ENCODE data around the gene GPC1.

DNA sequence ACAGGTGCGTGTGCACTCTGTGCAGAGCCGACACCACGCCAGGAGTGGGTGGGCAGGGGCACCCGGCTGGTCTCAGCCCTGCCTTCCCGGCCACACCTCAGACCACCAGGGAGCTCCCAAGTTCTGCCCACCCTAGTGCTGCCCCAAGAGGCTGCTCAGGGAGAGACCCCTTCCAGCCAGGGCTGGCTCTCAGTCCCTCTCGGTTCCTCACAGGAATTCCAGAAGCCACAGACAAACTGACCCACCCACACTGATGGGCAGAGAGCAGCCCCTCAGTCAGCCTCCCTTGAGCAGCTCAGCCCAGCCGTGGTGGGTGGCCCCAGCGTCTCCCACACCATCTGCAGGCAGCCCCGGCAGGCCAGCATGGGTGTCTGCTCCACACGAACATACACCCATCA, 33.8 kb downstream of the GPC1 start:
- TF ChIP-seq, protein P1, sequence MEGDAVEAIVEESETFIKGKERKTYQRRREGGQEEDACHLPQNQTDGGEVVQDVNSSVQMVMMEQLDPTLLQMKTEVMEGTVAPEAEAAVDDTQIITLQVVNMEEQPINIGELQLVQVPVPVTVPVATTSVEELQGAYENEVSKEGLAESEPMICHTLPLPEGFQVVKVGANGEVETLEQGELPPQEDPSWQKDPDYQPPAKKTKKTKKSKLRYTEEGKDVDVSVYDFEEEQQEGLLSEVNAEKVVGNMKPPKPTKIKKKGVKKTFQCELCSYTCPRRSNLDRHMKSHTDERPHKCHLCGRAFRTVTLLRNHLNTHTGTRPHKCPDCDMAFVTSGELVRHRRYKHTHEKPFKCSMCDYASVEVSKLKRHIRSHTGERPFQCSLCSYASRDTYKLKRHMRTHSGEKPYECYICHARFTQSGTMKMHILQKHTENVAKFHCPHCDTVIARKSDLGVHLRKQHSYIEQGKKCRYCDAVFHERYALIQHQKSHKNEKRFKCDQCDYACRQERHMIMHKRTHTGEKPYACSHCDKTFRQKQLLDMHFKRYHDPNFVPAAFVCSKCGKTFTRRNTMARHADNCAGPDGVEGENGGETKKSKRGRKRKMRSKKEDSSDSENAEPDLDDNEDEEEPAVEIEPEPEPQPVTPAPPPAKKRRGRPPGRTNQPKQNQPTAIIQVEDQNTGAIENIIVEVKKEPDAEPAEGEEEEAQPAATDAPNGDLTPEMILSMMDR (IDR thresholded peaks at IDR 0.05; ENCODE audit: poor library complexity), result no peak
- no peak for TF ChIP-seq EZH2 (IDR thresholded peaks at IDR 0.05; ENCODE audit: borderline replicate concordance)
